Activated CD4-positive, CD25-positive, alpha-beta regulatory T cell treated with anti-CD3 and anti-CD28 coated beads, Interleukin-2, amount 50 U/mL, for 72 hours (primary cell): ENCODE data around the gene GRPEL2.
A peak's percentile ranks its signal among the peaks of the same experiment; 100 is the strongest.

Source experiments
- DNase-seq: peaks from one replicate; pipeline ENCODE4 v3.0.0; 2021

The GRPEL2 gene

DNA sequence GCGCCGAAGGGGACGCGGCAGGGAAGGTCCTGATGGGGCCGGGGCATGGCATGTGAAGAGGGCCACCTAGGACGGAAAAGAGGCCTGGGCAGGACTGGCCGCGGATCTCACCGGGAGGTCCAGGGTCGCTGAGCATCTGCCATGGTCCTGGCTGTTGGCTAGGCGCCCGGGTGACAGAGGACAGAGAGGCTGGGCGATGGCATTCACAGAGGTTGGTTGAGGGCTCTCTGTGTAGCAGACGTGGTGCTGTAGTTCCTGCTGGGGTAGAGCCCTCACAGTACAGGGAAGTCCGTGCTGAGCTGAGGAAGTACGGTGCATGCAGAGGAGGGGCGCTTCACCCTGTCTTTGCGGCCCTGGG is 13.0 kb downstream of the GRPEL2 start:
- no peak for DNase-seq

DNA sequence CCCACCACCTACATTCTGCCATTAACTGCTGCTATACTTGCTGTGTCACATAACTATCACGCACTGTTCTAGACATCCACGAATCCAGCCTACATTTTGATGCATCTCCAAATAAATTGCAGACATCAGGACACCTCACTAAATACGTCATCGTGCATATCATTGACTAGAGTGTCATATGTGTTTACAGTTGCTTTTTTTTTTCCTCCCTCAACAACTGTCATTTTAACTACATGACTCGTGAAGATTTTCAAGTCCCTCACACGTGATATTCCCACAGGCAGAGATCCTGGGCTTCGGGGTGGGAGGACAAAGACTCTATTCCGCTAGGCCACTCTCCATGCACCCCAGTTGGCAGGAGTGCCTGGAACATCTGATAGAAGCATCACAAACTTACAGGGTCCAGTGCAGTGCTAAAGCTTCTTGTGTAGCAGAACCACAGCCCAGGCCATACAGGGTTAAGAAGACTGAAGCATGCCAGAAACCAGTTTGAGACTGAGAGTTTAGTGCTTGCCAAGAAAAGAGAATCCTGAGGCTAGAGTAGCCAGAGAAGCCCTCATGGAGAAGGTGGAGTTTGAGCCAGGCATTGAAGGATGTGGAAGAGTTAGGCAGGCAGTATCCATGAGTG is 13.7 kb downstream of the GRPEL2 start:
- DNase-seq, result no peak

DNA sequence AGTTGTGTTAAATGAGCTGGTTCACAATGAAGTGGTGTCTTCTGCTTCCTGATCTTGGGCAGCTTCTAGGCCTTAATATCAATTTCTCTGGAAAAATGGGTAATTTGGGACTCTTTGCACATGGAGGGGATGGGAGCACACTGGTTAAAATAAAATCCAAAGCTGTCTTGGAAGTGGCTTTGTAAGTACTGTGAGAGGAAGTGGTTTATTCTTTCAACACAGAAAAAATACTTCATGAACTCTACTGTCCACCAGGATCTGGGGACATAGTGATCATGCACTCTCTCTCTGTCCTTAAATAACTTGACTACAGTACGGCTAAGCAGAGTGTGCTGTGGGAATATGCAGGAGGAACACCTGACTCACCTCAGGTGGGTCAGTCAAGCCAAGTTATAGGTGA is 15.0 kb downstream of the GRPEL2 start:
- DNase-seq, result no peak

DNA sequence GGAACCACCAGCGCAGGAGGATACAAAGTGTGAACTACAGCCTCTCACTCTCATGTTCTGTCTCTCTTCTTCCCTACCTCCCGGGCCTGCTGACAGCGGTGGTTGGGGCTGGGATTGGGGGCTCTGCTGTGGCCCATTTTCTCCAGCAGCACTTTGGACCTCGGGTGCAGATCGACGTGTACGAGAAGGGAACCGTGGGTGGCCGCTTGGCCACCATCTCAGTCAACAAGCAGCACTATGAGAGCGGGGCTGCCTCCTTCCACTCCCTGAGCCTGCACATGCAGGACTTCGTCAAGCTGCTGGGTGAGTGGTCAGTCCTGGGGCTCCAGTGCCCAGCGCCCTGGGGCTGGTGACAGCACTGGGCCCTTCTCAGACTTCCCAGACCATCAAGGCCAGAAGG is 17.2 kb downstream of the GRPEL2 start:
- DNase-seq, result no peak

DNA sequence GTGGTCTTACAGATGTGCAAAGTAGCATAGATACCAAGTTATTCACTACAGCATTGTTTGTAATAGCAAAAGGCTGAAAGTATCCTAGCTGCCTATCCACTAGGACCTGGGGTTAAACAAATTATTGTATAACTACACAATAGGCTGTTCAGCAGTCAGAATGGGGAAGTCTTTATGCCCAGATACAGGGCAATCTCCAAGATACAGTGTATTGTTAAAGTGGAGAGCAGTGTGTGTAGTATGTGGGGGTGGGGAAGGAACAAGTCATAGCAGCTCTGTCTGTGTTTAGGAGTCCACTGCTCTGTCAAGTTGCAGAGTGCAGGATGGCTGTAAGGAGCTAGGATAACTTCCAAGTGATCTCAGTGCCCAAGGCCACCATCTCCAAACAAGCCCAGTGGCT is 18.1 kb downstream of the GRPEL2 start:
- DNase-seq, result no peak

DNA sequence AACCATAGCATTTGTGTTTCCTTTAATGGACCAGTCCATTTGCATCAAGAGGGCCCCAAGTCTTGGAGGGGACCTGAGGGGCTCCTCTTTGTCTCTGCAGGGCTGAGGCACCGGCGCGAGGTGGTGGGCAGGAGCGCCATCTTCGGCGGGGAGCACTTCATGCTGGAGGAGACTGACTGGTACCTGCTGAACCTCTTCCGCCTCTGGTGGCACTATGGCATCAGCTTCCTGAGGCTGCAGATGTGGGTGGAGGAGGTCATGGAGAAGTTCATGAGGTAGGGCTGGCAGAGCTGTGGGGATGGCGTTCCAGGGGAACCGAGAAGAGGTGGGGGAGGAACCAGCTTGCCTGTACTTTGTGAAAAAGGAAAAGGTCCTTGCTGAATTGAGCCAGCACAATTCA is 18.6 kb downstream of the GRPEL2 start:
- DNase-seq, result no peak

DNA sequence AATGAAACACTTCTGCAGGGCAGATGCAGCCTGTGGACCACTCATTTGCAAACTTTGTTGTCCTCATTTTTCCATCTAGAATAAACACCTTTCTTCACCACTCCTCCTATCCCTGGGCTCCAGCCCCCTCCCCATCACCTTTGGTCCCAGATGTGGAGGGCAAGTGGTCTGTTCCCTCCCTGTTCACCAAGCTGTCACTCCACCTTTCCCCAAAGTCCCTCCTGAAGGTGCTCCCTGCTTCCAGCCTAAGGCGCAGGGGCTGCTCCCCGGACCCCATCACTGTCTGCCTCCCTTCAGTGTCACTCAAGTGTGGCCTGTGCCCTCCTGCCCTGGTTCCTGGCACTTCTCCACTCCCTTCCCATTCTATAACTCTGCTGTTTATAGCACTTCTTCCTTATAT is 19.4 kb downstream of the GRPEL2 start:
- no peak for DNase-seq

DNA sequence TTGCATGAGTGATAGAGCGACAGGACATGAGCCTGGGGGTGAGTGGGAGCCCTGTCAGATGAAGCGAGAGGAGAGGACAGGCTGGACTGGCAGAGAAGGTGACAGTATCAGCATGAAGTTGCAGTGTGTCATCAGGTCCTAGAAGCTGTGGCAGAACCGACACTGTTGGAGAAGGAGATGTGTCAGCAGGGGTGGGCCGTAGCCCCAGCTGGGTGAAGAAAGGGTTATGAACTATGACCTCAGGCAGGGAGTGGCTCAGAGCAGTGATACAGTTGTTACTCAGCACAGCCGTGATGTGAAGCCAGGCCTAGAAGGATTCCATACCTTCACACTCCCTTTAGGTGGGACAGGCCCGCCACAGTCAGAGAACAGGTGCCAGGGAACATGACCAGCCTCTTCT is 20.1 kb downstream of the GRPEL2 start:
- DNase-seq, result no peak

DNA sequence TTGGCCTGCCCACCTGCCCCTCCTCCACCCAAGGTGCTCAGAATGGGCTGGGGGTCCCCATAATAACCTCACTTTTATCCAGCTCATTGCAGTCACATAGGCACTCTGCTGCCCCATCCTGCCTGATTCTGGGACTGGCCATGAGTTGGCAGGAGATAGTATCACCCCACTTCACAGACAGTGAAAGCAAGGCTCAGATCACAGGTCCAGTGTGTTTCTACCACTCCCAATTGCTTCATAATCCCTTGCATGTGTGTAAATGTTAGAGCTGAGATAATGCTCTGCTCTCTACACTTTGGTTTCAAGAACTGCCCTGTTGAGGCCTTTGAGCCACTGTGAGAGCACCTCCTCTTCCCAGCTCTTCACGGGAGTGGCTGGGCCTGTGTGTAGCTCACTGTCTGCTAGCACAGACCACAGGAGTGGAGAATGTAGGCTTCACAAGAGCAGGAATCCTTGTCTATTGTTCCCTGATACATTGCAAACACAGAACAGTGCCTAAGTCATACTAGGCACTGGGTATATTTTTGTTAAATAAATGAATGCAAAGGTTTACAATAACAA is 20.9 kb downstream of the GRPEL2 start:
- no peak for DNase-seq

DNA sequence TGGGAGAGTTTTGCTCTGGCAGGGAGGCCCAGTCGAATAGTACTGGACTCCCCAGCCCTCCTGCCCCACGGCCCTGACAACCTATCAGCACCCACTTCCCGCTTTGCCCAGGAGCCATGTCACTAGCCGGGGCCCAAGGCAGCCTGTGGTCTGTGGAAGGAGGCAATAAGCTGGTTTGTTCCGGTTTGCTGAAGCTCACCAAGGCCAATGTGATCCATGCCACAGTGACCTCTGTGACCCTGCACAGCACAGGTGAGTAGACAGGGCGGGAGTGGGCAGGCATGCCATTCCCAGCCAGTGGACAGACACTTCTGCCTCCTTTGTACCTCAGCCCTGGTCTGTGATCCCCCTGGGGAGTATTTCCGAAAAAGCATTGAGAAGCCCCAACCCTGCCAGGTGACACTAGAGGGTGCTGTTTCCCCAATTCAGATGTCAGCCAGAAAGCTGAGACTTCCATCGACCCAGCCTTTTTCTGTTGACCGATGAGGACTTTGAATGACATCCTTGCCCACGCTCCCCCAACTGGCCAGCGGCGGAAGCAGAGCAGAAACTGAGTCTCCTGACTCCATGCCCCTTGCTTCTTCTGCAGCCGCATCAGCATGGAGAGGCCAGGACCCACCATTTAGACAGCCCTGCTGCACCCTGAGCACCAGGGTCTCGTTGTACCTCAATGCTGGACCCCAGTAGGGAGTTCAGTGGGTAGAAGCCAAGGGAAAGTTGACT is 22.1 kb downstream of the GRPEL2 start:
- no peak for DNase-seq

DNA sequence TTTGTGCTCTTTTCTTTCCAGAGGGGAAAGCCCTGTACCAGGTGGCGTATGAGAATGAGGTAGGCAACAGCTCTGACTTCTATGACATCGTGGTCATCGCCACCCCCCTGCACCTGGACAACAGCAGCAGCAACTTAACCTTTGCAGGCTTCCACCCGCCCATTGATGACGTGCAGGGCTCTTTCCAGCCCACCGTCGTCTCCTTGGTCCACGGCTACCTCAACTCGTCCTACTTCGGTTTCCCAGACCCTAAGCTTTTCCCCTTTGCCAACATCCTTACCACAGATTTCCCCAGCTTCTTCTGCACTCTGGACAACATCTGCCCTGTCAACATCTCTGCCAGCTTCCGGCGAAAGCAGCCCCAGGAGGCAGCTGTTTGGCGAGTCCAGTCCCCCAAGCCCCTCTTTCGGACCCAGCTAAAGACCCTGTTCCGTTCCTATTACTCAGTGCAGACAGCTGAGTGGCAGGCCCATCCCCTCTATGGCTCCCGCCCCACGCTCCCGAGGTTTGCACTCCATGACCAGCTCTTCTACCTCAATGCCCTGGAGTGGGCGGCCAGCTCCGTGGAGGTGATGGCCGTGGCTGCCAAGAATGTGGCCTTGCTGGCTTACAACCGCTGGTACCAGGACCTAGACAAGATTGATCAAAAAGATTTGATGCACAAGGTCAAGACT is 22.8 kb downstream of the GRPEL2 start:
- DNase-seq, result no peak

DNA sequence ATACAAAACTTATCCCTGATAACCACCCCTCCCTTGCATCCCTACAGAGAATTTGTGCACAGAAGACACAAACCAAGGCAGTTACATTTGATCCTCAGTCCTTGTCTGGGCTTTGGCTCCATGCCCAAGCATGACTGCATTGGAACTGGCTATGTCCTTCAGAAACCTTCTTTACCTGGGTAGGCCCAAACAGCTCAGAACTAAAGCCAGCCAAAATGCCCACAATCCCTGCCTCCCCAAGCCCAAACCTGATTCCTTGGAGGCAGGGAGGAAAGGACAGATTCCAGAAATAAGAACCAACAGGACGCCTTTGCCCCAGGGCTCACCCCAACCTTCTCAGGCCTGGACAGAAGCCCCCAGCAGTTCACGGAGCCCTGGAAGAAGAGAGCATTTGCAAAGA is 25.6 kb downstream of the GRPEL2 start:
- no peak for DNase-seq

DNA sequence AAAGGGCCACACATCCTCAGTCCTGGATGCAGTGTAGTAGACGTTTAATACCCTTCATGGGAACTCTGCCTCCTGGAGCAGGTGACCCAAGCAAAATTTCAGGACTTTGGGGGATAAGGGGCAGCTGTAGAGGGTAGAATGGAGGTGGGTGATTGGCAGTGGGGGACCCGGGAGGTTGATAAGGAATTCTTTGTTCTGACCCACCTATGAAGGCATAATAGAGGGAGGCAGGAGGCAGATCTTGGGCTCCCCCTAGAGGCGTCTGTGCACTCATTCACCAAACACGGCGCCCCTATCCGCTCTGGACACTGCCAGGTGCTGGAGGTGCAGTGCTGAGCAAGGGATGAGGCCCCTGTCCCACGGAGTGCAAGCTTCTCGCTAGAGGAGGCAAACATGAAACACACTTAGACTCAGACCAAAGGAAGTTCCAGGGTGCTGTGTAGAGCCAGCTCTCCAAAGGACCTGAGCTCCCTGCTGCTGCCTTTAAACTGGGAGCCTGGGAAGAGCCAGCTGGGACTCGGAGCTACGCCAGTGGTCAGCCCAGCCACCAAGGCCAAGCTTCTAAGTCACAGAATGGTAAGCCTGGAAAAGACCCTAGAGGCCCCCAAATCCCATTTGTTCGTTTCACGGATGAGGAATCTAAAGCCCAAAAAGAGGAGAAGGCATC is 26.1 kb downstream of the GRPEL2 start:
- DNase-seq, result peak; percentile 67

DNA sequence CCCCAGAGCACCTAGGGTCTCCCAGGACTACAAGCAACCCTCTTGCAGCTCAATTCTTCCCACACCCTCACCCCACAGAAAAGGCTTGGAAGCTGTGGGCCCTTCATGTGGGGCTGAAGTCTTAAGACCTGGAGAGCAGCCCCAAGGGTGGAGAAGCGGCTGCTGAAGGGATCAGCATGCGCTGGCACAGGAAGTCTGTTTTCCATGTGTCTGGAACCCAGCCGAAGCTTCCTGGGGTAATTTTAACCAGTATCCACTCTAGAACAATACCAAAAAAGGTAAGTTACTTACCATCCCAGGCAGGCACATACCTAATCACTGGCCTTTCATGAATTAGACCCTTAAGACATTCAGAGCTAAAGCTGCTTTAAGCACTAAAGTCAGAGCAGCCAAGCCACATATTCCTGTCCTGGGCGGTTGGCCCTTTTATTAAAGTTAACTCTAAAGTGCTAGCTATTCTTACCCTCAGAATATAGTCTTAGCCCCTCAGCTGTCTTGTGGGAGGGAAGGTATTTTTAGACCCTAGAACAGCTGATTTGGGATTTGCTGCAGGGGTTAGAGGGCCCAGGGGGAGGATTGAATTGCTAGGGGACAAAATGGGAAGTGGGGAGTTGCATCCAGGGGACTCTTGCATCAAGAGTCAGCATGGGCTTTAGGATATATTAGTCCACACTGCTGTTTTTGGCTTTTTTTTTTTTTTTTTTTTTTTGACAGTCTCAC is 26.9 kb downstream of the GRPEL2 start:
- DNase-seq, result no peak

DNA sequence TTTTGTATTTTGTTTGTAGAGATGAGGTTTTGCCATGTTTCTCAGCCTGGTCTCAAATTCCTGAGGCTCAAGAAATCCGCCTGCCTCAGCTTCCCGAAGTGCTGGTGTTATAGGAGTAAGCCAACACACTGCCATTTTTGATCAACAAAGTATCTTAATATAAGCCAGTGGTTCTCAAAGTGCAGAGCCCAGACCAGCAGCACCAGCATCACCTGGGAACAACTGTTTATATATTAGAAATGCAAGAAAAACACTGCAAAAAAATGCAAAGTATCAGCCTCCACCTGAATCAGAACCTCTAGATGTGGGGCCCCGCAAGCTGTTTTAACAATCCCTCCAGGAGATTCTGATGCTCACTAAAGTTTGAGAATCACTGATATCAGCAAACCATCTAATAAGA is 27.6 kb downstream of the GRPEL2 start:
- no peak for DNase-seq

DNA sequence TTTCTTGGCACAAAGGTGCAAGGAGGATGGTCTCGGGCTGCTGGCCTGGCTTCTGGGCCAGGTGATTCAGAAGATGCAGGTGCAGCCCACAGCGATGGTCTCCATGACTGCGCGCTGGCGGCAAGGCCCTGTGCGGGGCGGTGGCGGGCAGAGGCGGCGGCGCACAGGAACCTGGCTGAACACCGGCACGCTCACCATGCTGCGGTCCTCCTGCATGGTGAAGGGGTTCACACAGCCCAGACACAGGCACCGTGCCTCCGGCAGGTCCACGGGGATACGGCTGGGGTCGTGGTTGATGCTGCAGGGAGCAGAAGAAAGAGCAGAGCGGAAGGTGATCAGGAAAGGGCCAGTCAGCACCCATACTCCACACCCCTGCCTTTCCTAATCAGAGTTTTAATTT is 29.0 kb downstream of the GRPEL2 start:
- no peak for DNase-seq

DNA sequence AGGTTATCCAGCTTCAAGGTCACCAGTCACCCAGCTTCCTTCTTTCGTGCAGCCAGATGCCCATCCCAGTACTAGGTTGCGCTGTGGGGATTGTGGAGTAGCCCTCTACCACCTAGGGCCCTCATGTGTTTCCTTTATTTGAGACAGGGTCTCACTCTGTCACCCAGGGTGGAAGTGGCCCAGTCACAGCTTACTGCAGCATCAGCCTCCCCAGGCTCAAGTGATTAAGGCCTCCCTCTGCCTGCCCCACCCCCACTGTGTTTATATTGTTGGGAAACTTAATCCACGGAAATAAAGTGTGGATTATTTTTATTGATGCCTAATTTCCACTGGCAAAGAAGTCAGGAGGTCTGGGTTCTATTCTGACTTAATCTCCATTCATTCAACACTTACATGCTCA is 29.5 kb downstream of the GRPEL2 start:
- no peak for DNase-seq

DNA sequence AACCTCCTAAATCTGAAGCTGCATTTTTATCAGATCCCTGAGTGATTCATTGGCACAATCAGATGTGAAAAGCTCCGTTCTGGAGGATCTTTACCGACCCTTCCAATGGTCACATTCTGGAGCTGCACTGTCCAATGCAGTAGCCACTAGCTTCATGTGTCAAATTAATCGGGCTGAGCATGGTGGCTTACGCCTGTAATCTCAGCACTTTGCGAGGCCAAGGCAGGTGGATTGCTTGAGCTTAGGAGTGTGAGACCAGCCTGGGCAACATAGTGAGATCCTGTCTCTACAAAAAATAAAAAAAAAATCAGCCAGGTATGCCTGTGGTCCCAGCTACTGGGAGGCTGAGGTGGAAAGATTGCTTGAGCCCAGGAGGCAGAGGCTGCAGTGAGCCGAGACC is 30.1 kb downstream of the GRPEL2 start:
- no peak for DNase-seq

DNA sequence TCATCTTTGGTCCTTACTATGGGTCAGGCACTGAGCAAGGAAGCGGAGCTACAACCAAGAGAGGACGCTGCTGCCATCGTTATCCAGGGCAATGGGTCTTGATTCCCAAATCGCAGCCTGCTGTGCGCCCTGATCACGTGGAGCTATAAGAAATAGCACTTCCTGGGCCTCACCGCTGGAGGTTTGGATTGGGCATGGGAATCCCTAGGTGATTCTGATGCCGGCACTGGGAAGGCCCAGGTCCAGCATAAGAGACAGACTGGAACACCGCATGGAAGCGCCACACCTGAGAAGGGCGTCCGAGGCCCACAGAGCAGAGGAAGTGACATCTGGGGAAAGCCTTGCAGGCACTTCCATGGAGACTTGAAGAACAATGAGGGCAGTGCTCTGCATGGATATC is 30.8 kb downstream of the GRPEL2 start:
- DNase-seq, result no peak

DNA sequence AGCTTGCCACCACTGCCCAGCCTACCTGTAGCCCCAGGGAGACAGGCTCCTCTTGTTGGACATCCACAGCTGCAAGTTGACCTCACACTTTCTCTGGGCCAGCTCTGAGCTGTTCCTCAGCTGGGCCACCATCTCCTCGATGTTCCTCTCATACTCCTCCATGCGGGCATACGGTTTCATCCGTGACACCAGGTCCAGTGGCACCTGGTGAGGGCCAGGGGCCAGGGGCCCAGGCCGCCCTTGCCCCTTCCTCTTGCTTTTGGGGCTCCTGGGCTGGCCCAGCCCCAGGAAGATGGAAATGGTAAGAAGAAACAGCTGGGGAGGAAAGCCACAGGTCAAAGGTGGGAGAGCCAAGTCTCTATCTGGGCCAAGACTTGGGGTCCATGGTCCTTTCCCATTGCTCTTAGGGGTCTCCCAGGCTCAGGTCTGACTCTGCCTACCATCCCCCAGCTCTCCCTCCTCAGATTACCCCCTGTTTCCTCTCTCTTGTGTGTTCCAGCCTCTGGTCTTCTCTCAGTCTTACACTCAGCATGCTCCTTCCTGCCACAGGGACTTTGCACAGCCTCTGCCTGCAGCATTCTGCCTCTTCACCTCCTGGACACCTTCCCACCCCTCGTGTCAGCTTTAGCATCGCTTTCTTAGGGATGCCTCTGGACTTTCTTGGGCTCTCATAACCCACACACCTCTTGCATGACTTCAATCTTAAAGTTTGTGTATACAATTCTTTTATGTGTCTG is 31.6 kb downstream of the GRPEL2 start:
- no peak for DNase-seq

DNA sequence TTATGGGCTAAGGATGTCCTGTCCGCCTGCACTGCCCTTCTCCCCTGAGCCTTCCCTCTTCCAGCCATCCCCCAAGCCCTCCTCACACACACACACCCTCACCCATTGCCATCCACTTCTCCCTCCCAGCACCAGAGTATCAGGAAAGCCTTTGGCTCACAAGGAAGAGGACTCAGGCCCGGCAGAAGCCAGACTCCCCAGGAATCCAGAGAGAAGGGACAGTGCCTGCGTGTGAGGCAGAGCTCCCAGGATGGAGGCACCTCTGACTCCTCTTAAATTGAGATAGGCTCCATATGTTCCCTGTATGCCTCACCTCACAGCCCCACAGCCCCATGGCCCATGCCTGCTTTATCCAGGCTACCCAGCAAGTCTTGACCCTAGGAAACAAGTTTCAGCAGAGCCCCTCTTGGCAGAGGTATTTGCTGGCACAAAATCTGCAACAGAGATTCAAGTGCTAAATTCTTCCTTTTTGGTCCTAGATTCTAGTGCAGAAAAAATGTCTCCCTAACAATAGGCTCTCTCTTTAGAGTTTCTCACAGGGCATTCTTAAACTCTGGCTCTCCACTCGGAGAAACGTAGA is 33.0 kb downstream of the GRPEL2 start:
- DNase-seq, result no peak
